HL-60 (cell line): ENCODE results near the gene SHH.

Experiments
- DNase-seq, 2 experiments: peaks; one replicate each; pipeline ENCODE4 v3.0.0-alpha.2; 2010 to 2020; ENCODE audit warnings: low read depth in 1 of 2, low spot score in 1 of 2
- H3K27ac ChIP-seq: fragments of 250-450 bp; sonication (Bioruptor Pico); replicated peaks from 2 replicates; pipeline ENCODE4 v1.5.1; 2020; ENCODE audit warnings: mild to moderate bottlenecking, moderate library complexity
- H3K27me3 ChIP-seq: fragments of 250-450 bp; sonication (Bioruptor Pico); 2 replicates; pipeline ENCODE4 v1.5.1; 2021; ENCODE audit warnings: mild to moderate bottlenecking, moderate library complexity; ENCODE audit not compliant: insufficient read depth, poor library complexity, severe bottlenecking
- H3K4me3 ChIP-seq: replicated peaks from 2 replicates; pipeline ENCODE4 v1.5.1; 2011; ENCODE audit warnings: mild to moderate bottlenecking, control low read depth, low read length; ENCODE audit not compliant: insufficient read depth
- CTCF ChIP-seq: IDR thresholded peaks from one replicate; pipeline ENCODE4 v1.5.1; 2011; ENCODE audit warnings: low read length, control low read depth, inconsistent platforms; ENCODE audit not compliant: insufficient read depth
- GABPA ChIP-seq: IDR thresholded peaks from 2 replicates; pipeline ENCODE4 v1.6.1; 2012; ENCODE audit warnings: low read depth
- POLR2AphosphoS5 ChIP-seq: IDR thresholded peaks from 2 replicates; pipeline ENCODE4 v1.6.1; 2012; ENCODE audit warnings: low read depth
- REST ChIP-seq: IDR thresholded peaks from 2 replicates; pipeline ENCODE4 v1.6.1; 2012; ENCODE audit warnings: low read depth; ENCODE audit not compliant: insufficient replicate concordance
- SPI1 ChIP-seq: IDR thresholded peaks from 2 replicates; pipeline ENCODE4 v1.6.1; 2012; ENCODE audit warnings: low read depth, mild to moderate bottlenecking, borderline replicate concordance

The SHH gene

GRCh38 chr7:155834486-155835048 lies 22.3 kb upstream of the SHH start:
- Histone ChIP-seq H3K27me3 (no peaks in the 10 kb centered on the region), H3K4me3 (no peak overlapping the region), H3K27ac (no peak overlapping the region)
- TF ChIP-seq GABPA (no peak), SPI1 (no peak), REST (no peak), CTCF (no peak), POLR2AphosphoS5 (no peak)
- DNase-seq = no peak

GRCh38 chr7:155833651-155834050 lies 21.4 kb upstream of the SHH start:
- no peak for DNase-seq
- no peak overlapping the region for H3K4me3 ChIP-seq
- no peaks in the 10 kb centered on the region for H3K27me3 ChIP-seq
- TF ChIP-seq CTCF (no peak), GABPA (no peak), POLR2AphosphoS5 (no peak), SPI1 (no peak), REST (no peak)
- no peak overlapping the region for H3K27ac ChIP-seq

GRCh38 chr7:155832581-155832981 lies 20.3 kb upstream of the SHH start:
- Histone ChIP-seq H3K4me3 (no peak overlapping the region), H3K27me3 (no peaks in the 10 kb centered on the region), H3K27ac (no peak overlapping the region)
- DNase-seq = no peak
- TF ChIP-seq REST (no peak), GABPA (no peak), POLR2AphosphoS5 (no peak), SPI1 (no peak), CTCF (no peak)
